Measurements from ENCODE around the gene LGALS7. TPM values are rescaled to one million over a fixed set of nuclear protein-coding genes. Genes with fewer than 3 reads are reported as not detected.

LGALS7 gene
- total RNA-seq, 4 donors from 2014 or later = not detected

- DNase-seq (ENCODE audit: low spot score in 2 of 2) = no peak
- no peak overlapping the region for H3K4me3 ChIP-seq
- H3K9me3 ChIP-seq = no peaks in the 10 kb centered on the region
- peaks cover 0 to 63% (median 16%) of the 10 kb centered on the region in 4 donors for H3K4me1 ChIP-seq
- no peaks in the 10 kb centered on the region for H3K27me3 ChIP-seq
- H3K27ac ChIP-seq = peak overlapping the region in 3 of 4 donors; percentile 70 to 84 (median 79)
- WGBS, 2 donors = 89 to 100% methylated on average over 1 of the region's 1 CpG
- TF ChIP-seq EP300 (IDR thresholded peaks at IDR 0.05) (no peak), POLR2A (IDR thresholded peaks at IDR 0.05) (no peak), CTCF (IDR thresholded peaks at IDR 0.05) (no peak)
- peaks cover 0 to 38% (median 6%) of the 10 kb centered on the region in 3 donors for H3K36me3 ChIP-seq
Measured at GRCh38 chr19:38733241-38733492, 40.1 kb downstream of the LGALS7 start.

- no peaks in the 10 kb centered on the region for H3K9me3 ChIP-seq
- WGBS, 2 donors = 61 to 72% methylated on average over 10 of the region's 10 CpGs
- H3K27me3 ChIP-seq = no peaks in the 10 kb centered on the region
- no peak overlapping the region for H3K4me3 ChIP-seq
- no peak for DNase-seq (ENCODE audit: low spot score in 2 of 2)
- TF ChIP-seq POLR2A (IDR thresholded peaks at IDR 0.05) (no peak), EP300 (IDR thresholded peaks at IDR 0.05) (peak in 1 of 2 donors; percentile 8), CTCF (IDR thresholded peaks at IDR 0.05) (no peak)
- H3K4me1 ChIP-seq = peaks cover 0 to 72% (median 16%) of the 10 kb centered on the region in 4 donors
- H3K36me3 ChIP-seq = peaks cover 4 to 52% (median 18%) of the 10 kb centered on the region in 3 donors
- H3K27ac ChIP-seq = peak overlapping the region in 3 of 4 donors; percentile 40 to 70 (median 50)
Measured at GRCh38 chr19:38731654-38732301, 41.5 kb downstream of the LGALS7 start.

- WGBS, 2 donors = 89 to 93% methylated on average over 17 to 19 of the region's 19 CpGs
- no peaks in the 10 kb centered on the region for H3K9me3 ChIP-seq
- H3K27me3 ChIP-seq = no peaks in the 10 kb centered on the region
- DNase-seq (ENCODE audit: low spot score in 2 of 2) = no peak
- no peak overlapping the region for H3K4me3 ChIP-seq
- TF ChIP-seq EP300 (IDR thresholded peaks at IDR 0.05) (no peak), CTCF (IDR thresholded peaks at IDR 0.05) (no peak), POLR2A (IDR thresholded peaks at IDR 0.05) (no peak)
- H3K36me3 ChIP-seq = peaks cover 4 to 60% (median 21%) of the 10 kb centered on the region in 3 donors
- peak overlapping the region in 3 of 4 donors; percentile 40 to 70 (median 50) for H3K27ac ChIP-seq
- peaks cover 0 to 72% (median 12%) of the 10 kb centered on the region in 4 donors for H3K4me1 ChIP-seq
Measured at GRCh38 chr19:38730731-38731589, 42.4 kb downstream of the LGALS7 start.

- no peak for DNase-seq (ENCODE audit: low spot score in 2 of 2)
- H3K27me3 ChIP-seq = no peaks in the 10 kb centered on the region
- TF ChIP-seq POLR2A (IDR thresholded peaks at IDR 0.05) (no peak), CTCF (IDR thresholded peaks at IDR 0.05) (no peak), EP300 (IDR thresholded peaks at IDR 0.05) (no peak)
- no peak overlapping the region for H3K27ac ChIP-seq
- H3K4me1 ChIP-seq = peaks cover 0 to 75% (median 12%) of the 10 kb centered on the region in 4 donors
- H3K9me3 ChIP-seq = no peaks in the 10 kb centered on the region
- H3K36me3 ChIP-seq = peaks cover 4 to 65% (median 21%) of the 10 kb centered on the region in 3 donors
- H3K4me3 ChIP-seq = no peak overlapping the region
- WGBS, 2 donors = 88 to 93% methylated on average over 7 of the region's 7 CpGs
Measured at GRCh38 chr19:38730470-38730730, 42.9 kb downstream of the LGALS7 start.

Data from tibial nerve (tissue), 4 donors.